OCI-LY3 (cell line): ENCODE data around the gene ITSN1.

Experiments
- EZH2phosphoT487 ChIP-seq: fragments of 200-600 bp; shearing (Covaris generic); IDR thresholded peaks from 2 replicates; pipeline ENCODE4 v1.6.1; 2018; ENCODE audit warnings: antibody characterized with exemption, mixed run types, low read depth
- TF ChIP-seq, protein P1 (sequence below): fragments of 200-600, 300-600 bp; sonication (generic); IDR thresholded peaks from 2 replicates; pipeline ENCODE4 v1.5.1; 2014; ENCODE audit warnings: antibody characterized with exemption, low read length, low read depth

DNA sequence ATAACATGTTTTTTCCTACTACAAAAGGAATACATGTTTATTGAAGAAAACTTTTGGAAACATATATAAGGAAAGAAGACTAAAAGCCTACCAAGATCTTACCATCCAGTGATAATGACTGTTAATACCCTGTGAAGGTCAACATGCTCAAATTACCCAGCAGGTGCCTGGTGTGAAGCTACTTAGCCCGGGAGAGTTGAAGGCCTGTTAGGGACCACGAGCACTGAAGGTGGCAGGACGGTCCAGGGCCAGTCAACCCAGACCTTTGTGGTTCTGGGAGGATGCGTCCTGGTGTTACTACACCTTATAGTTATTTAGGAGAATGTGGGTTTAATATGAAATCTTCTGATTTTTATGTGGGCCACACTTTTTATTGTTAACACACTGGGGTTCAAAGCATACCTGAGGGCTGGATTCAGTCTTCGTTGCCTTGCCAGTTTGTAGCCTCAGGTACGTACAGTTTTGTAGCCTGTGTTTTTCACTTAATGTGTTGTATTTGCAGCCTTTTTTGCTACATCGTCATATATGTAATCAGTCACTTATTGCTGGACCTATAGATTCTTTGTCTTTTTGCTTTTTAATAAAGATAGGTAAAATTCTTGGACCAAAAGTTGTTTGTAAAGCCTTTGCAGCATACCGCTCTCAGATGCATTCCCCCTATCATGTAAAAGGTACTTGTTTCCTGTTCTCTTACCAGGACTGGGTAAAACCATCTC, 9.8 kb downstream of the ITSN1 start:
- TF ChIP-seq, protein P1, sequence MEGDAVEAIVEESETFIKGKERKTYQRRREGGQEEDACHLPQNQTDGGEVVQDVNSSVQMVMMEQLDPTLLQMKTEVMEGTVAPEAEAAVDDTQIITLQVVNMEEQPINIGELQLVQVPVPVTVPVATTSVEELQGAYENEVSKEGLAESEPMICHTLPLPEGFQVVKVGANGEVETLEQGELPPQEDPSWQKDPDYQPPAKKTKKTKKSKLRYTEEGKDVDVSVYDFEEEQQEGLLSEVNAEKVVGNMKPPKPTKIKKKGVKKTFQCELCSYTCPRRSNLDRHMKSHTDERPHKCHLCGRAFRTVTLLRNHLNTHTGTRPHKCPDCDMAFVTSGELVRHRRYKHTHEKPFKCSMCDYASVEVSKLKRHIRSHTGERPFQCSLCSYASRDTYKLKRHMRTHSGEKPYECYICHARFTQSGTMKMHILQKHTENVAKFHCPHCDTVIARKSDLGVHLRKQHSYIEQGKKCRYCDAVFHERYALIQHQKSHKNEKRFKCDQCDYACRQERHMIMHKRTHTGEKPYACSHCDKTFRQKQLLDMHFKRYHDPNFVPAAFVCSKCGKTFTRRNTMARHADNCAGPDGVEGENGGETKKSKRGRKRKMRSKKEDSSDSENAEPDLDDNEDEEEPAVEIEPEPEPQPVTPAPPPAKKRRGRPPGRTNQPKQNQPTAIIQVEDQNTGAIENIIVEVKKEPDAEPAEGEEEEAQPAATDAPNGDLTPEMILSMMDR = no peak
- TF ChIP-seq EZH2phosphoT487 = no peak
